ENCODE measurements around the gene PSMD1. TPM values are rescaled to one million over a fixed set of nuclear protein-coding genes. Genes with fewer than 3 reads are reported as not detected.
"Not testable (repeated sequence)": the region's sequence is repeated elsewhere in the genome, so short reads cannot be mapped to it uniquely, and the experiment has no call there.

The PSMD1 gene
- total and polyA plus RNA-seq, 12 donors: 39.8 to 113 (median 94.0) TPM

DNA sequence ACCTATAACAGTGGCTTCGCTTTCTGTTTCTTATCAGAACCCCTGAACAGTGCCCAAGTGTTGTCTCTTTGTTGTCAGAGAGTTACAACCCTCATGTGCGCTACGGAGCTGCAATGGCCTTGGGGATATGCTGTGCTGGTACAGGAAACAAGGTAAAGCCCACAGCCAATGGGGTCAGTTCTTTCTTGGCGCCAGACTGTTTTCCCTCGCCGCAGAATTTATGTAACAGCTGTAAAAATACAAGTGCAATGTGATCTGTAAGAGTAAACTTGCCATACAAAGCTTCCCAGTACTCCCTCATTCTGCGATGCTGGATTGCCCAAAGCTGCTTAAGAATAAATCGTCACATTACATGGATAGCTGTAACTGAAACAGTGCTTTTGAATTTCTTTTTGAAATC lies 82.0 kb downstream of the PSMD1 start:
- peak in 3 of 8 donors; percentile 28 to 42 (median 31) for ATAC-seq
- H3K4me3 ChIP-seq: no peak overlapping the region

DNA sequence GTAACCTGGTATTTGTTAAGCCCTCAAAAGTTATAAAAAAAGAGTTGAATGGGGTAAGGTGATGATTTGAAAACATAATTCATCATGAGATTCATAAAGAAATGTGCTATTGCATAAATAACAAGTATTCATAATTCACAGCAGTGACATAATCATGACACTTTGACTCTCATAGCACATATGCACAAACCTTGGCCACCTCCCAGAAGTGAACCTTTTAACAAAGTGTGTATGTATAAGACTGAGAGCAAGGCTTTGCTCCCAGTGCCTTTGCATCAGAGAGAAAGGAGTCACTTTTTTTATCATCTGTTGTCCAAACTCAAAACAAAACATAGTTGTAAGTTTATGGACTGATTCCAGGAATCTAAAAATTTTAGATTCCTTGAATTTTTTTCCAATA lies 83.1 kb downstream of the PSMD1 start:
- no peaks in the 10 kb centered on the region for H3K27me3 ChIP-seq
- no peaks in the 10 kb centered on the region for H3K9me3 ChIP-seq
- no peak overlapping the region for H3K27ac ChIP-seq
- H3K4me1 ChIP-seq: peaks cover 0 to 11% (median 0%) of the 10 kb centered on the region in 9 donors
- intact Hi-C loops (cut with DNase I): no loop called here
- ATAC-seq (no peak), DNase-seq (no peak)
- TF ChIP-seq, protein P1, sequence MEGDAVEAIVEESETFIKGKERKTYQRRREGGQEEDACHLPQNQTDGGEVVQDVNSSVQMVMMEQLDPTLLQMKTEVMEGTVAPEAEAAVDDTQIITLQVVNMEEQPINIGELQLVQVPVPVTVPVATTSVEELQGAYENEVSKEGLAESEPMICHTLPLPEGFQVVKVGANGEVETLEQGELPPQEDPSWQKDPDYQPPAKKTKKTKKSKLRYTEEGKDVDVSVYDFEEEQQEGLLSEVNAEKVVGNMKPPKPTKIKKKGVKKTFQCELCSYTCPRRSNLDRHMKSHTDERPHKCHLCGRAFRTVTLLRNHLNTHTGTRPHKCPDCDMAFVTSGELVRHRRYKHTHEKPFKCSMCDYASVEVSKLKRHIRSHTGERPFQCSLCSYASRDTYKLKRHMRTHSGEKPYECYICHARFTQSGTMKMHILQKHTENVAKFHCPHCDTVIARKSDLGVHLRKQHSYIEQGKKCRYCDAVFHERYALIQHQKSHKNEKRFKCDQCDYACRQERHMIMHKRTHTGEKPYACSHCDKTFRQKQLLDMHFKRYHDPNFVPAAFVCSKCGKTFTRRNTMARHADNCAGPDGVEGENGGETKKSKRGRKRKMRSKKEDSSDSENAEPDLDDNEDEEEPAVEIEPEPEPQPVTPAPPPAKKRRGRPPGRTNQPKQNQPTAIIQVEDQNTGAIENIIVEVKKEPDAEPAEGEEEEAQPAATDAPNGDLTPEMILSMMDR (IDR thresholded peaks at IDR 0.05): no peak
- no peak overlapping the region for H3K4me3 ChIP-seq
- peaks cover 0 to 38% (median 0%) of the 10 kb centered on the region in 9 donors for H3K36me3 ChIP-seq

More for the DNA sequence above, 82.0 kb downstream of the PSMD1 start:
- H3K9me3 ChIP-seq: no peaks in the 10 kb centered on the region
- H3K27me3 ChIP-seq: no peaks in the 10 kb centered on the region
- intact Hi-C loops (cut with DNase I): no loop called here
- no peak overlapping the region for H3K27ac ChIP-seq
- peaks cover 0 to 32% (median 0%) of the 10 kb centered on the region in 9 donors for H3K36me3 ChIP-seq
- H3K4me1 ChIP-seq: peaks cover 0 to 16% (median 2%) of the 10 kb centered on the region in 9 donors
- WGBS, 2 donors: 73 to 82% methylated on average over 8 of the region's 8 CpGs
- no peak for DNase-seq
- TF ChIP-seq, protein P1 (IDR thresholded peaks at IDR 0.05): no peak

DNA sequence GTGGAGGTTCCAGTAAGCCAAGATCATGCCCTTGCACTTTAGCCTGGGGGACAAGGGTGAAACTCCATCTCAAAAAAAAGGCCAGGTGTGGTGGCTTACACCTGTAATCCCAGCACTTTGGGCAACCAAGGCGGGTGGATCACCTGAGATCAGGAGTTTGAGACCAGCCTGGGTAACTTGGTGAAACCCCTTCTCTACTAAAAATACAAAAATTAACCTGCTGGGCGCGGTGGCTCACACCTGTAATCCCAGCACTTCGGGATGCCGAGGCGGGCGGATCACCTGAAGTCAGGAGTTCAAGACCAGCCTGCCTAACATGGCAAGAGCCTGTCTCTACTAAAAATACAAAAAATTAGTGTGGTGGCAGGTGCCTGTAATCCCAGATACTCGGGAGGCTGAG lies 84.1 kb downstream of the PSMD1 start:
- intact Hi-C loops (cut with DNase I); H3K4me3 ChIP-seq; ATAC-seq; H3K27me3 ChIP-seq; H3K4me1 ChIP-seq; DNase-seq; H3K27ac ChIP-seq; H3K9me3 ChIP-seq: not testable (repeated sequence)
- WGBS, 2 donors: 97% methylated on average over 8 of the region's 8 CpGs
- H3K36me3 ChIP-seq: peaks cover 0 to 41% (median 0%) of the 10 kb centered on the region in 9 donors

DNA sequence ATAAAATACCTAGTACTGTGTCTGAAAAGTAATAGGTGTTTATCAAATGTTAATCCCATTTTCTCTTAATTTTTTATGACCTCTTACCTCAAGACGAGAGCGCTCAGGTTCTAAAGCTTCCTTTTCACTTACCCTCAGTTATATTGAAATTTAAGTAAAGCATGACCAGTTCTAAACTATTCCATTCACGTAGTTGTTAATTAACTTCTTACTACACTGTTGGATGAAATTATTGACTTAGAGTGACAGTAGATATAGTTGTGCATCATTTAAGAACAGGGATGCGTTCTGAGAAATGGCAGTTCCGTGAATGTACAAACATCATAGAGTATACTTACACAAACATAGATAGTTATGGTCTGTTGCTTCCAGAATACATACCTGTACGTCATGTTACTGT lies 88.2 kb downstream of the PSMD1 start:
- DNase-seq (no peak), ATAC-seq (no peak)
- Histone ChIP-seq H3K9me3 (no peaks in the 10 kb centered on the region), H3K27me3 (no peaks in the 10 kb centered on the region), H3K36me3 (peaks cover 0 to 69% (median 19%) of the 10 kb centered on the region in 9 donors), H3K4me3 (no peak overlapping the region), H3K4me1 (no peaks in the 10 kb centered on the region), H3K27ac (no peak overlapping the region)
- intact Hi-C loops (cut with DNase I): no loop called here
- 97 to 98% methylated on average over 6 of the region's 6 CpGs for WGBS, 2 donors
- TF ChIP-seq, protein P1 (IDR thresholded peaks at IDR 0.05): no peak

DNA sequence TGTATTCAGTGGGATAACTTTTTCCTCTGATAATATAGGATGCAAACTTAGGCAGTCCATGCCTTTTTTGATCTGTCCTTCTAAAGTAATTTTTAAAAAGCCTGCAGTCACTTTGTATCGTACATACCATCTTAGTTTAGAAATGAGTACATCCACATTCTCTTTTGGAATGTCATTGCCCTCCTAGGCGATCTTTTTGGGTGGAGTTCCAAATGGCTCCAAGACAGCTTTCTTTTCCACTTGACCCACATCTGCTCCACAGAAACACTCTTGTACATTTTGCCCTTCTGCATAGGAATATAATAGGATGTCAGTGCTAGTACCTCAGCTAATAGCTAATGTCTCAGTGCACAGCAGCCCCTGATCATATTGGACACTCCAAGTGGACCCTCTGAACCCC lies 90.0 kb downstream of the PSMD1 start:
- ATAC-seq: no peak
- peaks cover 0 to 73% (median 19%) of the 10 kb centered on the region in 9 donors for H3K36me3 ChIP-seq
- no peak for DNase-seq
- H3K4me3 ChIP-seq: no peak overlapping the region
- H3K9me3 ChIP-seq: no peaks in the 10 kb centered on the region
- intact Hi-C loops (cut with DNase I): no loop called here
- no peak overlapping the region for H3K27ac ChIP-seq
- TF ChIP-seq, protein P1 (IDR thresholded peaks at IDR 0.05): no peak
- 90 to 98% methylated on average over 2 of the region's 2 CpGs for WGBS, 2 donors
- no peaks in the 10 kb centered on the region for H3K4me1 ChIP-seq
- H3K27me3 ChIP-seq: no peaks in the 10 kb centered on the region
